Measurements from ENCODE around the gene PRRC2C.
"Not testable (repeated sequence)": the region's sequence is repeated elsewhere in the genome, so short reads cannot be mapped to it uniquely, and the experiment has no call there.

PRRC2C gene

DNA sequence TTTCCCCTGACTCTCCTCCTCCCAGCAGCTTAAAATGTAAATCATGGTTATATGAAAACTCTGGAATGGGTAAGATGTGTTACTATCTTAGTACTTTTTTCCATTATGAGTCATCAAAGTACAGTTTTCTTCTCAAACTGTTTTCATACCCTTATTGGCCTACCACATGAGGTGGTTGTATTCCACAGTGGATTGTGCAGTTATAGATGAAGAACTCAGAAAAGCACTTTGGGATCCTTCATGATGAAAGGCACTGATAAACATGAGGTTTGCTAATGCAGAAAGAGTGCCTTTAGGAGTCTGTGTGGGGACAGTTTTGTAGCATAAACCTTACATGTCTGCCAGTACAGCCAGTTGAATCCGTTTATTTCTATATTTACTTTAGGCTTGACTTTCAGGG, 104.7 kb downstream of the PRRC2C start:
- DNase-seq: no peak

DNA sequence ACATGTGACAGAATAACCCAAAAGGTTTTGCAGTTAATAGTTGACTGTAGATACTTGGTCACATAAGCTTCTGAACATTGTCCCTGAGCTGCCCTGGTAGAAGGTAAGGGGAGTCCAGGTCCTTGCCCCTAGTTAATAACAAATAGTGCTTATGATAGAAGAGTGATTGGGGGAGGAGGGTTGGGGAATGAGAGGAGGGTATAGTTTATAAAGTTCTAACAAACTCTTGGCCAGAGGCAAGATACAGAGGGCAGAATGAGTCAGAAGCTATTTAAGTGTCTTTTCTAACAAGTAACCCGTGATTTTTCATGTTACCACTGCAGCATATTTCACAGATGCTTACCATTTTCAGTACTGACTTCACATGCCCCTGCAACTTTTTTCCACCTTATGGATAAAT, 110.0 kb downstream of the PRRC2C start:
- DNase-seq: no peak

DNA sequence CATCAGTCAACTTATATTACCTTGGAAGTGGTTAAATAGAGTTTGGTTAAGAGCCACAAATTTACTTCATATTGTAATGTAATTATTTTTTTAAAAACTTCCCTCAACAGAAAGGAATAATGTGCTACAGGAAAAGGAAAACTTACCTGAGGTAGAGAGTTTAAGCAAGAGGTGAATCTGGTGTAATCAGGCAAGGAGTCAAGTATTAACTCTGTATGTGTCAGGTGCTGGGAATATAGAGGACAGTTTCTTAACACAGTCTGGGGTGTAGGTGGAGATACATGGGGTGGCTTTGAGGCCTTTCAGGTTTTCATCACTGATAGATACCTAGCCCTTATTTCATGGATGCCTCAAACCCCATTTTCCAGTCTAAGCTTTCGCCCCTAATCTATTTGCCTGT, 110.8 kb downstream of the PRRC2C start:
- no peak for DNase-seq

DNA sequence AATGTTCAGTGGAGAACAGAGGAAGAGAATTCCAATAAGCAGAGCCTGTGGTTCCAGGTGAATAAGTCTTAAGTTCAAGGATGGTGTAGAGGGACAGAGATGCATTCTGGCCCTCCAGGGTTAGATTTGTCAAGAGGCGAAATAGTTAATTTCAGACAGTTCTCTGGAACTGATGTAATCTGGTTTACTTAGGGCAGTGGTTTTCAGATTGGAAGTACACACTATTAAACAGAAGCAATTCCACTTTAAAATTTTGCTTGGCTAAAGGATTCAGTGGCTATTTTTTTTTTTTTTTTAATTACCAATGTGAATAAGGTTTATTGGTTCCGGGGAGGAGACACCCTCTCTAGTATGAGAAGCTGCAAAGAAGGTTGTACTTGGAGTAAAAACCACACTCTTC, 111.4 kb downstream of the PRRC2C start:
- no peak for DNase-seq

- DNase-seq: no peak
Observed at GRCh38 chr1:171597203-171597602, 111.9 kb downstream of the PRRC2C start.

DNA sequence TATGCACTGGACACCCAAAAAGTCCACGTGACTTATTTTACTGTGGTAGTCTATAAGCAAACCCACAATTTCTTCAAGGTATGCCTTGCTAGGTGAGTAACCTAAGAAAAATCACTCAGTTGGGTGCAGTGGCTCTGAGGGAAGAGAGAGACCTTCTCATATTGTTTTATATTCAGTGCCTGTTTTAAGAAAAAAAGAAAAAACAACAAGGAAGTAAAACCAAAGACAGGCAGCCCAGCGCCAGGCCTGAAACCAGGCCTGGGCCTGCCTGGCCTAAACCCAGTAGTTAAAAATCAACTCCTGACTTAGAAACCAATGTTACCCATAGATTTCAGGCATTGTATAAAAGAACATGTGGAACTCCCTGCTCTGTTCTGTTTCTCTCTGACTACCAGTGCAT, 115.0 kb downstream of the PRRC2C start:
- DNase-seq: not testable (repeated sequence)

GRCh38 chr1:171600862-171601261, 115.5 kb downstream of the PRRC2C start:
- no peak for DNase-seq

- not testable (repeated sequence) for DNase-seq
Observed at GRCh38 chr1:171603042-171603441, 117.7 kb downstream of the PRRC2C start.

- no peak for DNase-seq
Observed at GRCh38 chr1:171606402-171606941, 121.1 kb downstream of the PRRC2C start.

GRCh38 chr1:171610385-171610784, 125.1 kb downstream of the PRRC2C start:
- no peak for DNase-seq

DNA sequence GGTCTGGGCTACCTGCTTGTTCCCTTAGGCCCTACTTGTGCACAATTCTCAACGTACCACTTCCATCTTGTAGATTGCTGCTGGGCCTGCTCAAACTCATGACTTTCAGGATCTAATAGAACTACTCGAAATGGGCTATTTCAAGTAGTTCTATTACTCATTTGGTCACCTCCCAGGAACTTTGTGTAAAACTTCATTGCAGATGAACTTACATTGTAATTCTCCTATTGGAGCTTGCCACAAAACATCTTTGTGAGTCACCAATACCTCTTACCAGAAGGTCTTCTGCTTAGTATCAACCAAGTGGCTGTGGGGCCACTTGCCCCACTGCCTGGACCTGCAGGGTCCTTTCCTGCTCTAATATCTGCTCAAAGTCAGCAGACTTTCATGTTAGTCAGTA, 126.0 kb downstream of the PRRC2C start:
- DNase-seq: no peak

- no peak for DNase-seq
Observed at GRCh38 chr1:171613282-171613681, 128.0 kb downstream of the PRRC2C start.

GRCh38 chr1:171615122-171615906, 130.0 kb downstream of the PRRC2C start:
- not testable (repeated sequence) for DNase-seq

DNA sequence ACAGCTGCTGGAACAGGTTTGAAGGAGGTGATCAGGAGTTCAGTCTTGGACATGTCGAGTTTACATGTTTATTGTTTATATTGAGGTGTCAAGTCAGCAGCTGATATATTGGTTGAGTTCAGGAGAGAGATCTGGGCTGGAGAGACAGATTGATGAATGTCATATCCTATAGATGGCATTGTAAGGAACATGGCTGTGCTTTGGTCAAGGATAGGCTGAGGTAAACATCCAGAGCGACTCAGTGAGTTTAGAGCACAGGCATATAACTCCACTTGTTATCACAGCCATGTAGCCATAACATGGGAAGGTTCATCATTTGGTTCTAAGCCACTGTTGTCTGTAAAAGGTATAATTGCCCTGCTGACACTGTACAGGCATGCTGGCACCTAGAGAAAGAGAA, 131.3 kb downstream of the PRRC2C start:
- DNase-seq: no peak

DNA sequence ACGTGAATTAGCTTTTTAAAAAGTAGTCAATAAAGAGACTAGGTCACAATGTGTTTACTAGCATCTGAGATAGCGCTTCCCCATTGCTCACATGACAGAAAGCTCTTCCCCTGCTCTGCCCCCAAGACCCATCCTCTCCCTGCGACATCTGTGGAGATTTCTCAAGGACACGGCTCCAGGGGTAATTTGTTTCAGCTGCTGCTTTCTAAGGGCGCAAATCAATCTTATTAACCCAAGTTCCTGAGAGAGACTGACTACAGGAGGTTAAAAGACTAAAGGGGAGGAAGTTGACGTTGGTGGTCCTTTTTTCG, 136.8 kb downstream of the PRRC2C start, which contains the start of gene MYOCOS:
Gene MYOCOS, plus strand, starts transcription at position 92 of the 311 bp plus-strand sequence. CDS start 1,641 bp downstream, outside the sequence.
- DNase-seq: no peak

GRCh38 chr1:171623651-171624331, 138.5 kb downstream of the PRRC2C start:
- no peak for DNase-seq

GRCh38 chr1:171625225-171625624, 139.9 kb downstream of the PRRC2C start:
- no peak for DNase-seq

GRCh38 chr1:171627020-171627419, 141.7 kb downstream of the PRRC2C start:
- no peak for DNase-seq

GRCh38 chr1:171628225-171628624, 142.9 kb downstream of the PRRC2C start:
- DNase-seq: no peak

GRCh38 chr1:171635661-171636060, 150.3 kb downstream of the PRRC2C start:
- DNase-seq: no peak

DNA sequence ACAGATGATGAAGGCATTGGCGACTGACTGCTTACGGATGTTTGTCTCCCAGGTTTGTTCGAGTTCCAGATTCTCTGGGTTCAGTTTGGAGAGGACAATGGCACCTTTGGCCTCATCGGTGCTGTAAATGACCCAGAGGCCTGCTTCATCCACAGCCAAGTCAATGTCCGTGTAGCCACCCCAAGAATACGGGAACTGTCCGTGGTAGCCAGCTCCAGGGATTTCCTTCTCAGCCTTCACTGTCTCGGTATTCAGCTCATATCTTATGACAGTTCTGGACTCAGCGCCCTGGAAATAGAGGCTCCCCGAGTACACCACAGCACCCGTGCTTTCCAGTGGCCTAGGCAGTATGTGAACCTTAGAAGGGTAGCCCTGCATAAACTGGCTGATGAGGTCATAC, 150.8 kb downstream of the PRRC2C start:
- DNase-seq: no peak

DNA sequence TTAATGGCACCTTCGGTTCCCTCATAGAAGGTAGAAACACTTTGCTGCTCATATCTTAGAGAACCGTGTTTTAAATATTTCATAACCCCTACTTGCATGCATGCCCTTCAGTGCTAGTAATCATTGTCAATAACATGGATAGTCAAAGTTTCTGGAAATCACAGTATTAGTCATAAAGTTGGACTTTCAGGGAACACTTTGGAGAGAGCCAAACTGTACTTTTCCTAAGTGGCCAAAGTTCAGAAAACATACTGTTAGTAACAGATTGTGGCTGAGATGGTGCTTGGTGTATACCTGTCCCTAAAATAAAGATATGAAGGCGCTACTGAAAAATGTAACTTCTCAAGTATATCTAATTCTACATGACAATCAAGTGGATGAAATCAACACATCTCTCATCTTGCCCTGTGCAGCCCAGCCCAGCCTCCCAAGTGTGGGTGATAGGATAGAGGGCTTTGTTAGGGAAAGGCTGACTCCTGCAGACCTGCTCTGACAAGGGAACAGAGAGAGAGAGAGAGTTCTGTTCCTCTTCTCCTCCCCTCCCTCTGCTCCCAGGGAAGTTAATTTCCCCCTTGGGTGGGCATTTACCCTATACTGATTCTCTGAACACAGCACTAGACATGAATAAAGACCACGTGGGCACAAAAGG, 152.7 kb downstream of the PRRC2C start:
- no peak for DNase-seq

DNA sequence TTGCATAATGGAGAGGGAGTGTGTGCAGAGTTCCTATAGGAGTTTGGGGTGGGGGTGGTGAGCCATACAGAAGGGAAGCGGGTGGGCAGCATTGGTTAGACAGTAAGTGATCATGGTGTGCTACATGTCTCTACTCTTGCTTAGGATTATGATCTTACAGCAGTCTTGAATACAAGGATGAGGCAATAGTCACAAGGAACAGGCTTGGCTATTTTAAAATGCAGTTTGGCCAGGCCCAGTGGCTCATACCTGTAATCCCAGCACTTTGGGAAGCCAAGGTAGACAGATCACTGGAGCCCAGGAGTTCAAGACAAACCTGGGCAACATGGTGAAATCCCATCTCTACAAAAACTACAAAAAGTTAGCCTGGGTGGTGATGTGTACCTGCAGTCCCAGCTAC, 154.9 kb downstream of the PRRC2C start:
- no peak for DNase-seq
